Glomerular visceral epithelial cell (primary cell): ENCODE data around the gene SLC2A6.

Source experiments
- DNase-seq: peaks from one replicate; pipeline ENCODE4 v3.0.0-alpha.2; 2016; ENCODE audit errors: extremely low spot score

Gene SLC2A6

GRCh38 chr9:133477461-133477860, 1.4 kb downstream of the SLC2A6 start:
- DNase-seq, result no peak

- DNase-seq, result no peak
Observed at GRCh38 chr9:133476941-133477340, 2.0 kb downstream of the SLC2A6 start.

DNA sequence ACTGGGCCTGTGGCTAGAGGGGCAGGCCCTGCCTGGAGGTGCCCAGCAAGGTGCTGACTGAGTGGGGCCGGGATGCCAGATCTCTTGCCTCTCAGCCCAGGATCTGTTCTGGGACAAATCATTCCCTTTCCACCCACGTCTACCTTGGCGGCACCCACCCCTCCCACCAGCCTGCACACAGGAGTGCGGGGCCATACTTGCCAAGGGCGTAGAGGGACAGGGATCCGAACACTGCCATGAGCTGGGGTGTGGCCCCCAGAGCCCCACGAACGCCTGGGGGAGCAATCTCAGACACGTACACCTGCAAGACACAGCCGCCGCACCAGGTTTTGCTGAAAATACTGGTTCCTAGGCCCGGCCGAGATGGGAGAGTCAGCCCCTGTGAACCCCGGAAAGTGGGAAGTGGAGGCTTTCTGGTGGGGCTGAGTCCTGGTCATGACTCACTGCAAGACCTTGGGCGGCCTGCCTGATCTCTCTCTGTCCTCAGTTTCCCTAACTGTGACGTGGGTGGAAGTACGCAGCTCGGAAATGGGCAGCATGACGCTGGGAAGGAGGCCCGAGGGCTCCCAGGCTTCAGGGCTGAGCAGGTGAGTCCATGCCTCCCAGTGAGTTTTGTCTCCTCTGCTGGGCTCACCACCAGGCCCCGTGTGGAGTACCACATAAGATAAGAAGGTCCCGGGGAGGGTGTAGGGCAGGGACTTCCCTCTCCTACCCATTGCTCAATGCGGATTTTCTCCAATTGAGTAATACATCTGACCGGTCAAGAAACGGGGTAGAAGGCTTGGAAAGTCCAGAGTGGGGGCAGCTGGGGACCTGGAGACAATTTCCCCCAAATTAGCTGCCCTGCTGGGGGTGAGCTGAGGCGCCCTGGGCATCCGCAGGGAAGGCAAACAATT, 2.6 kb downstream of the SLC2A6 start:
- DNase-seq, result no peak

GRCh38 chr9:133475292-133476012, 3.4 kb downstream of the SLC2A6 start:
- no peak for DNase-seq

DNA sequence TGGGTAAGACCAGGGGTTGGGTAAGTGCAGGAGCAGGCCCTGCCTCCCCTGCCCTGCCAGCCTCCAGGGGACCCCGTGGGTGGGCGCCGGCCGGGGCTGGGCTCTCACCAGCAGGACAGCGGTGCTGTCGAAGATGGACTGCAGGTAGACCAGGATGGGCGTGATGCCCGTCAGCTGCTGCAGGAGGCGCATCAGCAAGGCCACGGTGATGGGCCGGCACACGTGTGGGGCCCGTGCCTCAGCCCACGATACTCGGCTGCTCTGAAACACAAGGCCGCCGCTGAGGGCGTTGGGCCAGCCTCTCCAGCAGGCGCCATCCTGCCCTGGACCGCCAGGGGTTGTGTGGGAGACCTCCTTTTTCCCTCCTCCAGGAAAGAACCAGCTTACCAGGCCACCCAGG, 4.0 kb downstream of the SLC2A6 start:
- DNase-seq, result no peak

DNA sequence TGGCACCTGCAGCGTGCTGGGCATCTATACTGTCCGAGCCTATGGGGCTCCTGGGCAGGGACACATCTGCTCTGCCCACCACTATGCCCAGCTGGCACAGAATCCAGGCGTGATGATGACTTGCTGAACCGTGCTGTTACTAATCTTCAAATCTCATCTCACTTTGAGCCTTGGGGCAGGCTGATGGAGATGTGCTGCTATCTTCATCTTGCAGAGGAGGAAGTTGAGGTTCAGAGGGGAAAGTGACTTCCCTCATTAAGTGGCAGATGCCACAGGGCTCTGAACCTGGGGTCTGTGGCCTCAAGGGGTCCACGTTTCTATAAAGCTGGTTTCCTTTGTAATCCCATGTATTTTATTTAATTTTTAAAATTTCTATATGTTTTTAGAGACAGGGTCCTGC, 4.7 kb downstream of the SLC2A6 start:
- no peak for DNase-seq

GRCh38 chr9:133473743-133474142, 5.2 kb downstream of the SLC2A6 start:
- no peak for DNase-seq

- DNase-seq, result no peak
Observed at GRCh38 chr9:133472753-133473378, 6.0 kb downstream of the SLC2A6 start.

GRCh38 chr9:133472277-133472645, 6.6 kb downstream of the SLC2A6 start:
- DNase-seq, result no peak

DNA sequence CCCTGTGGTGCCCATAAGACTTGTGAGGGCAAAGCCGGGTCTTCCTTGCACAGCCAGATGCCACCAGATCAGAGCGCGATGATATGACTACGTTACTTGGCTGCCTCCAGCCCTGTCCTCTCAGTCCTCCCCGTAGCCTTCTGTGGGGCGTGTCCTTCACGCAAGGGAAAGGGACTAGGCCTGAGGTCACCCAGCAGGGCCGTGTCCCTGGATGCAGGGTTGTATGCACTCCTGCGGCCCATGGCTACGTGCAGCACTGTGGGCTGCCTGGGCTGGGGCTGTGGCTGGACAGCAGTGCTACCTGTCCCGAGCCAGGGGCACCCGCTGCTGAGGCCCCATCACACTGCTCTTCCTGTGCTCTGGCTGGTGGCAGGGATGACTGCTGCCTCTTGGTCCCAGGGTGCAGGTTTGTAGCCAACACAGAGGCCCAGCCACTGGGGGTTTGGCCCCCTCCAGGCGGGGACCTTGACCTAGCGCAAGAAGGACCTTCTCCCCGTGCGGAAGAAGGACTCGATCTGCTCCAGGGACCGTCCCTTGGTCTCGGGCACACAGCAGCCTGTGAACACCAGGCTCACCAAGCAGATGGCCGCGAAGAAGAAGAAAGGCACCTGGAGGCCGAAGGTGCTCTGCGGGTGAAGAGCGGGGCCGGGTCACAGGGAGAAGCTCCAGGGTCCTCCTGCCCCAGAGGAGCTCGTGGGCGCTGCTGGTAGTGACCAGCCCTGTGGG, 7.2 kb downstream of the SLC2A6 start:
- DNase-seq, result no peak

DNA sequence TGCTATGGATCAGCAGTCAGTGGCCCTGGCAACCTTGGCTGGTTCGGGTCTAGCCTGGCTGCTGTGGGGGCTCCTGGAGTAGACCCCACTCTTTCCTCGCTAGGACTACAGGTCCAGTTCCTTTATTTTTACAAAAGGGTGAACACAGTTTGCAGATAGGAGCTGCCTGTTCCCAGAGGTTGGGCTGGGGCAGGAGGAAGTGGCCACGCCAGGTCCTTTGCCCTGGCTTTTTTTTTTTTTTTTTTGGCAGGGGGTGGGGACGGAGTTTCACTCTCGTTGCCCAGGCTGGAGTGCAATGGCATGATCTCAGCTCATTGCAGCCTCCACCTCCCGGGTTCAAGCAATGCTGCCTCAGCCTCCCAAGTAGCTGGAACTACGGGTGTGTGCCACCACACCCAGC, 7.9 kb downstream of the SLC2A6 start:
- DNase-seq, result no peak

DNA sequence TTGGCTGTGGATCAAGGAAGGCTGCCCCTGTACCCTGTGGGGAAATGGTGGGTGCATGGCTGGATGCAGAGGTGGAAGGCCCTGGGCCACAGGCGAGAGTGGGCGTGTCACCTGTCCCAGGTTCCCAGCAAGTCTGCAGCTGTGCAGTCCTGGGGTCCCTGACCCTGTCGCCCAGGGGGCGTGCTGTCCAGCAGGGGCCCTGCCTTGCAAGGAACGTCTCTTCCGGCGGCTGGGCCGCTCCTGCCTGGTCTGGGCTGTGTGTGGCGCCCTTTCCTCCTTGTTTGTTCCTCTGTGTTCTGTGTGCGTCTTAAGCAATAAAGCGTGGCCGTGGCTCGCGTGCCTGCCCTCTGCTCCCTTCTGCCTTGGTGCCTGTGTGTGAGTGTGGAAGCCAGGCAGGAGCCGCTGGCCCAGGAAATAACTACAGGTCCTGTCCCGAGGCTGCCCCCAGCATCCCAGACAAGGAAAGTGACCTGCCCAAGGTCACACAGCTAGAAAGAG, 8.4 kb downstream of the SLC2A6 start:
- DNase-seq, result no peak

DNA sequence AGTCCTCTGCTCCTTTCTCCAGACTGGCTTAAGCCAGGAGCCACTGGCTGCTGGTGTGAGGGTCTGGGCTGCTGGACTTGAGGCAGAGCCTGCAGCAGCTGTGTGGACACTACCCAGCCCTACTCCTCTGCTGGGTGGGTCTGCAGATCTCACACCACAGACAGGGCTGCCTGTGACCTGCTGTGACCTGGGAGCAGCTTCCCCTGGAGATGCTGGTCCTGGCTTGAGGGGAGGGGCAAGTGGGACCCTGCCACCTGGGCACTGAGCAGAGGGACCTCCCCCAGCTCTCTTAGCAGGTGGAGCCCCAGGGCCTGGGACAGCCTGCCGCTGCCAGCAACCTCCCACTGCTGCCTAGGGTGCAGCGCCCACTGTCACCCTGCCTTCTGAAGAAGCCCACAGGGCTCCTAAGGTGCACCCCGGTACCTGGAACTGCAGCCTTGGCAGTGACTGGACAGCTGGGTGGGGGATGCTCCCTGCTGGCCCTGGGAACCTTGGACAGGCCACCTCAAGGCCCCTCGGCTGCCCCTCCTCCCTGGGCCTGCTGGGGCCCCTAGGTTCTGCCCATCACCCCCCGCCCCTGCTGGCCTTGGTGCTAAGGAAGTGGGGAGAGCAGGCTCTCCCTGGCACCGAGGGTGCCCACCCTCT, 10.0 kb downstream of the SLC2A6 start:
- DNase-seq, result no peak

DNA sequence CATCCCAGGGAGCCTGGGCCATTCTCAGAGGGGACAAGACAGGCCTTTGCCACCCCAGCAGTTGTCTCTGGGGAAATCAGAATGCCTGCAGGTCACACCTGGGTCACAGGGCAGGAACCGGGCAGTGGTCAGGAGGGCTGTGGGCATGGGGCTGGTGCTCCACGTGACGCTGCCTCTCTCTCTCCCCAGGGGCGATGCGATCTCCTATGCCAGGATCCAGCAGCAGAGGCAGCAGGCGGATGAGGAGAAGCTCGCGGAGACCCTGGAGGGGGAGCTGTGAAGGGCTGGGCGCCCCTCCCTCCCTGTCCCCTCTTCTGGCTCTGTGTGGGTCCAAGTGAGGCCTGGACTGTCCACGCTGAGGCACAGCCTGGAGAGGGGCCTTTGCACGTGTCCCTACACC, 10.5 kb downstream of the SLC2A6 start:
- no peak for DNase-seq

DNA sequence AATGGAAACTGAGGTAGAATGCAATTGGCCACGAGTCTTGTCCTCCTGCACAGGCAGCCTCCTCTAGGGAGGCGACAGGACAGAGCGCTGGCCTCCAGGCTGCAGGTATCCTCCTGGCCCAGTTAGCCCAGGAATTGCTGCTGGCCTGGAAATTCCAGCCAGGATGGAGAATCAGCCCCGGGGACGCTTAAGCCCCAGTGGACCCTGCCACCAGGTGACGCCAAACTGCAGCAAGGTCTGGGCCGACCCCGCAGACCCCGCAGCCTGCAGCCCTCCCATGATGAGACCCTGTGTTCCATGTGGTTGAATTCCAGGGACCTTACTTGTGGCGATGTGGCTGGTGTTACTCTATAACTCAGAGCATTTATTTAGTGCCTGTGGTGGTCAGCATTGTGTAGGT, 11.8 kb downstream of the SLC2A6 start:
- no peak for DNase-seq

DNA sequence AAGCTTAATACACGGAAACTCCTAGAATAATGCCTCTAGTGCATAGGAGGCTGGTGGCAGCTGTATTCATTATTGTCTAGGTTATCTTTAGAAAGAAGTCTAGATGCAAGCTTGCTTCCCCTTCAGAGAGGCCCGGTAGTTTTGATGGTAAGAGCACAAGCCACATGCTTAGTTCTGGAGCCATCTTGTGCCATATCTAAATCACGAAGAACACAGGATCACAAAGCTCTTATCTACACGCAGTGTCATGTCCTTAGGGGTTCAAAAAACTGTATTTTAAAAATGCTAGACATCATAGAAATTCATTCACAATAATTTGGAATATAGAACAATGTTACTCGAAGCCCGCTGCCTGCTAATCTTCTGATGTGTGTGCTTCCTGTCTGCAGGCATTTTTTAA, 12.9 kb downstream of the SLC2A6 start:
- DNase-seq, result no peak

- no peak for DNase-seq
Observed at GRCh38 chr9:133464638-133465037, 14.3 kb downstream of the SLC2A6 start.

- no peak for DNase-seq
Observed at GRCh38 chr9:133463864-133464615, 14.9 kb downstream of the SLC2A6 start.

GRCh38 chr9:133463234-133463863, 15.6 kb downstream of the SLC2A6 start:
- no peak for DNase-seq

DNA sequence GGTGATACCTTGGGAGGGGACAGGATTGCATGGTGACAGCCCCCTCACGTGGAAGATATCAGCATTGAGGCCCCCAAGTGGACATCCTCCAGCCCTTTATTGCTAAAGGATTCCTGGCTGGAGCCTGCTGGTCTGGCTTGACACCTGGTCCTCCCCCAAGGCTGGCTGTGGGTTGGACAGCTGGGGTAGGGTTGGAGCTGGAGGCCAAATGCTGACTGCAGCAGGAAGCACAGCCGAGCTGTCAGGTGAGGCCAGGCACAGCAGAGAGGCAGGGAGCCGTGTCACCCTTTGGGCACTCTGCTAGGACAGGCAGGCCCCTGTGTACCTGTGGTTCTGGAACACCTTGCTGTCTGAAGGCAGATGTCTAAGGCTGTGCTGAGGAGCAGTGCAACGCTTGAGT, 16.9 kb downstream of the SLC2A6 start:
- DNase-seq, result no peak
